PC-9 (cell line): Measurements from ENCODE around the gene TTLL1. TPM values are rescaled to one million over a fixed set of nuclear protein-coding genes. Genes with fewer than 3 reads are reported as not detected.

Experiments used
- BruUV-seq: library from RNA; stranded (reverse); fragments of 400-500 nt; replicated peaks from 2 replicates; lab custom pipeline; 2021; lab: Mats Ljungman, UMichigan
- CTCF ChIA-PET: fragments of 300-600 bp; sonication (Branson Sonifier 250); formaldehyde crosslinking; loops from one replicate; lab custom pipeline; 2022; ENCODE audit warnings: antibody characterized with exemption; lab: Charles Lee
- POLR2A ChIA-PET: fragments of 300-600 bp; sonication (Branson Sonifier 250); formaldehyde crosslinking; loops from one replicate; lab custom pipeline; 2022; ENCODE audit warnings: antibody characterized with exemption; ENCODE audit not compliant: unreplicated experiment; lab: Charles Lee
- DNase-seq, 2 experiments: peaks; one replicate each; pipeline versions ENCODE4 v3.0.0 to v3.0.0-alpha.2; 2015 to 2022; ENCODE audit warnings: mixed read lengths in 1 of 2
- H2AFZ ChIP-seq: fragments of 200-600 bp; sonication (generic); 2 replicates; pipeline ENCODE4 v1.8.1; 2017; ENCODE audit warnings: antibody characterized with exemption
- H3F3A ChIP-seq: fragments of 200-600 bp; sonication (generic); 2 replicates; pipeline ENCODE4 v1.8.1; 2017; ENCODE audit warnings: antibody characterized with exemption, mild to moderate bottlenecking, low read depth; ENCODE audit not compliant: insufficient read depth
- H3K27ac ChIP-seq: fragments of 200-600 bp; sonication (generic); 2 replicates; pipeline ENCODE4 v1.6.1; 2016; ENCODE audit warnings: mixed run types
- H3K27me3 ChIP-seq: fragments of 200-600 bp; sonication (generic); 2 replicates; pipeline ENCODE4 v1.6.1; 2016; ENCODE audit warnings: low read depth, mixed run types; ENCODE audit not compliant: insufficient read depth
- H3K36me3 ChIP-seq: fragments of 200-600 bp; sonication (generic); 2 replicates; pipeline ENCODE4 v1.6.1; 2016; ENCODE audit warnings: low read depth, mixed run types
- H3K4me1 ChIP-seq: fragments of 200-600 bp; sonication (generic); replicated peaks from 2 replicates; pipeline ENCODE4 v1.6.1; 2016; ENCODE audit warnings: mixed run types; ENCODE audit not compliant: insufficient read depth
- H3K4me2 ChIP-seq: fragments of 200-600 bp; sonication (generic); 2 replicates; pipeline ENCODE4 v1.6.1; 2017; ENCODE audit warnings: mixed run types
- H3K4me3 ChIP-seq: fragments of 200-600 bp; sonication (generic); 2 replicates; pipeline ENCODE4 v1.6.1; 2016; ENCODE audit warnings: mixed run types
- H3K79me2 ChIP-seq: fragments of 200-600 bp; sonication (generic); 2 replicates; pipeline ENCODE4 v1.6.1; 2017; ENCODE audit warnings: low read depth, mixed run types
- H3K9me2 ChIP-seq: fragments of 200-600 bp; sonication (generic); 2 replicates; pipeline ENCODE4 v1.8.1; 2017; ENCODE audit warnings: mild to moderate bottlenecking; ENCODE audit not compliant: insufficient read depth
- H3K9me3 ChIP-seq: fragments of 200-600 bp; sonication (generic); 2 replicates; pipeline ENCODE4 v1.8.1; 2016; ENCODE audit warnings: low read depth; ENCODE audit not compliant: insufficient read depth
- H4K20me1 ChIP-seq: fragments of 200-600 bp; sonication (generic); 2 replicates; pipeline ENCODE4 v1.8.1; 2017; ENCODE audit not compliant: insufficient read depth
- CTCF ChIP-seq: fragments of 200-600 bp; sonication (generic); conservative IDR thresholded peaks from 2 replicates; pipeline ENCODE4 v1.6.1; 2017; ENCODE audit warnings: mixed run types, antibody characterized with exemption, mild to moderate bottlenecking, moderate library complexity
- EZH2 ChIP-seq: fragments of 200-600 bp; sonication (generic); IDR thresholded peaks from 2 replicates; pipeline ENCODE4 v1.8.0; 2017; ENCODE audit warnings: antibody characterized with exemption, low read depth
- intact Hi-C: fragments of 100-400 bp; cut with micrococcal nuclease; formaldehyde crosslinking; loops from one replicate; pipeline ENCODE4 v1.10.0; 2022; ENCODE audit not compliant: unreplicated experiment
- total RNA-seq: library from RNA; stranded (reverse); gene quantifications from 2 replicates; pipeline ENCODE4 v1.2.3, GENCODE V29; 2021

The TTLL1 gene
- total RNA-seq, 1 experiment from 2014 or later = 7.8 TPM

GRCh38 chr22:43039800-43040199, 49.4 kb downstream of the TTLL1 start:
- peak in 1 of 2 experiments; percentile 16 for DNase-seq
- no peaks in the 10 kb centered on the region for H3K27me3 ChIP-seq
- no TSS peak for BruUV-seq
- H3K27ac ChIP-seq = no peak overlapping the region
- H3K4me2 ChIP-seq = no peak overlapping the region
- intact Hi-C loops = no loop called here
- H3K9me2 ChIP-seq = no peaks in the 10 kb centered on the region
- TF ChIP-seq EZH2 (no peak), CTCF (no peak)
- CTCF ChIA-PET = no interaction called here
- H2AFZ ChIP-seq = no peak overlapping the region
- H3K9me3 ChIP-seq = no peaks in the 10 kb centered on the region
- no peaks in the 10 kb centered on the region for H3K36me3 ChIP-seq
- no peaks in the 10 kb centered on the region for H4K20me1 ChIP-seq
- H3K4me1 ChIP-seq = no peaks in the 10 kb centered on the region
- H3K4me3 ChIP-seq = no peak overlapping the region
- no peaks in the 10 kb centered on the region for H3F3A ChIP-seq
- POLR2A ChIA-PET = no interaction called here
- no peaks in the 10 kb centered on the region for H3K79me2 ChIP-seq

GRCh38 chr22:43038325-43038724, 50.9 kb downstream of the TTLL1 start:
- Histone ChIP-seq H4K20me1 (no peaks in the 10 kb centered on the region), H3K36me3 (no peaks in the 10 kb centered on the region), H3K9me3 (no peaks in the 10 kb centered on the region), H3K4me3 (no peak overlapping the region), H3F3A (peaks cover under 1% of the 10 kb centered on the region; the same call in 1 of the 2 replicates), H3K79me2 (no peaks in the 10 kb centered on the region), H3K27ac (no peak overlapping the region), H2AFZ (no peak overlapping the region), H3K4me1 (peaks cover 9% of the 10 kb centered on the region), H3K27me3 (no peaks in the 10 kb centered on the region), H3K4me2 (no peak overlapping the region), H3K9me2 (no peaks in the 10 kb centered on the region)
- ChIA-PET CTCF (no interaction called here), POLR2A (interaction anchor here (0.7 kb wide), 1 partner anchor 36 kb away, joined by 4 read pairs; no protein-coding TSS in a partner anchor)
- TF ChIP-seq CTCF (no peak), EZH2 (no peak)
- intact Hi-C loops = no loop called here
- BruUV-seq = no TSS peak
- DNase-seq = no peak

GRCh38 chr22:43036282-43036829, 52.8 kb downstream of the TTLL1 start:
- no TSS peak for BruUV-seq
- H3K79me2 ChIP-seq = no peaks in the 10 kb centered on the region
- no peaks in the 10 kb centered on the region for H4K20me1 ChIP-seq
- DNase-seq = no peak
- H3K9me2 ChIP-seq = no peaks in the 10 kb centered on the region
- H3K4me3 ChIP-seq = no peak overlapping the region
- intact Hi-C loops = no loop called here
- H3F3A ChIP-seq = peaks cover 14% of the 10 kb centered on the region
- no peaks in the 10 kb centered on the region for H3K27me3 ChIP-seq
- ChIA-PET POLR2A (no interaction called here), CTCF (no interaction called here)
- no peaks in the 10 kb centered on the region for H3K9me3 ChIP-seq
- H3K27ac ChIP-seq = no peak overlapping the region
- no peak overlapping the region for H2AFZ ChIP-seq
- H3K4me1 ChIP-seq = peaks cover 9% of the 10 kb centered on the region
- no peaks in the 10 kb centered on the region for H3K36me3 ChIP-seq
- no peak for TF ChIP-seq CTCF
- no peak overlapping the region for H3K4me2 ChIP-seq
